HG02852 (cell line): ENCODE data around the gene WASF2.

Source experiments
- ATAC-seq: cut with Tn5 transposase; IDR thresholded peaks from one replicate; pipeline ENCODE4 v1.9.1; 2021; ENCODE audit warnings: mild to moderate bottlenecking, moderate library complexity; ENCODE audit not compliant: unreplicated experiment

WASF2 gene

GRCh38 chr1:27361044-27361402 is 128.9 kb downstream of the WASF2 start:
- ATAC-seq = no peak

DNA sequence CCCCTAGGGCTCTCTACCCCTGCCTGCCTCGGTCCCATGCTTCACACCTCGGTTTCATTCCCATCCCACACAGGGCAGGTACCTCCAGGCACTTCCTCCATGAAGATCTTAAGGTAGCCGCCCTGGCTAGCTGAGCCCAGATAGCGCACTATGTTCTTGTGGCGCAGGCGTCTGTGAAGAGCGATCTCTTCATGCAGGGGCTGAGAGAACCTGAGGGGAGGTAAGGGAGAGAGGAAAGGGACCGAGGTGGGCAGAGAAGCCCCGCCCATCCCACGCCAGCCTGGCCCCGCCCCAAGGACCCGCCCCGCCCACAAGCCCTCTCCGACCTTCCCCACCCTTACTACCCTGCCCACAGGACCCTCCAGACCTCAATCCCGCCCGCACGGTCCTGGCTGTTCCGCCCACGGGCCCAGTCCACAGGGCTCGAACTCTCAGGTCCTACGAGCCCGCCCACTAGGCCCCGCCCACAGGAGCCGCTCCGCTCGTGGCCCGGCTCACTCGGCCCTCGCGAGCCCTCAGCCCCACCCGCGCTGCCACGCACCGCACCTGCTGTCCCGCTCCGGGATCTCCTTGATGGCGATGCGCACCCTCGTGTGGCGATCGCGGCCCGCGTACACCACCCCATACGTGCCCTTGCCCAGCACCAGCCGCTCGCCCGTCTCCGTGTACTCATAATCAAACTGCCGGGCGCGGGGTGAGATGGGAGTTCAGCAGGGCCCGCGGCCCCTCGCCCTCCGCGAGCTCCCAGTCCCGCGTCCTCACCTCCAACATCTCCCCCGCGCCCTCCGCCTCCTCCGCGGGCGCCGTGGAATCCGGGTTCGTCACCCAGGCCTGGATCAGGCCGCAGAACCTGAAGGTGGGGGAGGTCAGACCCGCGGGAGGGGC is 129.6 kb downstream of the WASF2 start:
- ATAC-seq = no peak

GRCh38 chr1:27359822-27360158 is 130.2 kb downstream of the WASF2 start:
- no peak for ATAC-seq

DNA sequence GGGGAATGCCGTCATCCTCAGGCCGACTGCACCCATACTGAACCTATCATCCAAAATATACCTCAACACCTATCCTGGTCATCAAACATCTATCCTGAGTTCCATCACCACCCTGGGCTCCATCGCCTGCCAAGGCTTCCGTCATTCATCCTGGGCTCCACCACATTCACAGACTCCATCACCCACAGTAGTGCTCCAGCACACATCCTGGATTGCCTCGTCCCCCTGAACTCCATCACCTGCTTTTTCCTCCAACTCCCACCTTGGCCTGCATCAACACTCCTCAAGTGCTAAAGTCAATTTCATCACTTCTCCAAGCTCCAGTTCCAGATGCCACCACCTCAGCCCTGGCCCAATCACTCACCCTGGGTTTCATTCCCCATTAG is 131.0 kb downstream of the WASF2 start:
- ATAC-seq = no peak

DNA sequence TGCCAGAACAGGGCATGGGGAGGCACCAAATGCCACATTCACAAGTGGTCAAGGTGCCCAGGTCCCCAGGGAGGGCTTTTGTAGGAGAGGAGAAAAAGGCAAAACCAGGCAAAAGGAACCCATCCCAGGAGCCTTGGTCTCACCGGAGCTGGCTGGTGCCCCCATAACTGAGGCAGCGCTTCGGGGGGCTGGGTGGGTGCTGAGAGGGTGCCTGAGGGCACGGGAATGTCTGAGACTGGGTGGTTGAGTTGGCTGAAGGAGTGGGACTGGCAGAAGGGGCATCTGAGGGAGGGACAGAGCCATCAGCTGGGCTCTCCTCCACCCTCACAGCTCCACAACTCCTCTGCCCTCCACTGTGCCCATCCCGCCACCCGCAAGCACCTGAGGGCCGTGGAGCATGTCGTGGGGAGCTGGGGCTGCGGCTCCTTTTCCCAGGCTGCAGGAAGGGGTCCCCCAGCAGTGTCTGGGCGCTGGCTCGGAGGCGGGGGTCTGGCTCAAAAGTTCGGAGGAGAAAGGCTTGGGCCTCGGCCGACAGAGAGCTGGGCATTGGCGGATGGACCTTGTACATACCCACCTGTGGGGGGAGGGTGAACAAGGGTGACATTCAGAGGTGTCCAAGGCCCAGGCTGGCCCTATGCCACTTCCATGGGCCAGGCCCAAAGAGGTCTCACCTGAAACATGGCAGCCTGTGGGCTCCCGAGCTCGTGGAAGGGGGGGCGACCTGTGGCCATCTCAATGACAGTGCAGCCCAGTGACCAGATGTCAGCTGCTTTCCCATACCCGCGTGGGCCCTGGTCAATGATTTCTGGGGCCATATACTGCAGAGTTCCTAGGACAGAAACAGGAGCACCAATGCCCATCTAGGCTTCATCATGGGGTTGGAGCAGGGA is 131.7 kb downstream of the WASF2 start:
- ATAC-seq = no peak

DNA sequence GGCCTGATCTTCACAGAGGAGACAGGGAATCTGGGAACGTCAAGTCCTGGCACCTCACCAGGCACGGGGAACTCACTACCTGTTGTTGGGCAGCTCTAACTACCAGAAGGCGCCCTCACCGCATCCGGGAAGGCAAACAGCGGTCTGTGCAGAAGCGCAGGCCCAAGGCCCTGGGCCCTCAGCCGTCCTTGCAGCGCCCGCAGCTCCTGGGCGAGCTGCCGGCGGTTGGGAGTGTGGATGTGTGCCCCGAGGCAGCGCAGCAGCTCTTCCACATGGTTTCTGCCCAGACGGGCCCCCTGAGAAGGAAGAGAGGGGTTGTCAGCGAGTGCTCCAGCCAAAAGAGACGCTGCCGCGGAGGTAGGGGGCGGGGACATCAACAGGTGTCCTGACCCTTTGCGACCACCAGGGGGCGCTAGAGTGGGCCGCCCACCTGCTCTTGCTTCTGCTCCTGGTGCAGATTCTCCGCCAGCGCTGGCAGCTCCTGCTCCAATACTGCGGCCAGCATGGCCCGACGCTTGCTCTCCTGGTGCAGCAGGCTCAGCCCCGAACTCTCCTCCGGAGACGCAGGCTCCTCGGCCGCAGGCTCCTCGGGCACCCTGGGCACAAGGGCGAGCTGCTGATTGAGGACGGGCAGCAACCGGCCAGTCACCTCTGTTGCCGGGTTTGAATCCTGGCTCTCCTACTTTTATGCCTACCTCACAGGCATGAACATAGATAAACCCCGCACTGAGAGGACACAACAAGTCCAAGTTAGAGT is 132.5 kb downstream of the WASF2 start:
- no peak for ATAC-seq

DNA sequence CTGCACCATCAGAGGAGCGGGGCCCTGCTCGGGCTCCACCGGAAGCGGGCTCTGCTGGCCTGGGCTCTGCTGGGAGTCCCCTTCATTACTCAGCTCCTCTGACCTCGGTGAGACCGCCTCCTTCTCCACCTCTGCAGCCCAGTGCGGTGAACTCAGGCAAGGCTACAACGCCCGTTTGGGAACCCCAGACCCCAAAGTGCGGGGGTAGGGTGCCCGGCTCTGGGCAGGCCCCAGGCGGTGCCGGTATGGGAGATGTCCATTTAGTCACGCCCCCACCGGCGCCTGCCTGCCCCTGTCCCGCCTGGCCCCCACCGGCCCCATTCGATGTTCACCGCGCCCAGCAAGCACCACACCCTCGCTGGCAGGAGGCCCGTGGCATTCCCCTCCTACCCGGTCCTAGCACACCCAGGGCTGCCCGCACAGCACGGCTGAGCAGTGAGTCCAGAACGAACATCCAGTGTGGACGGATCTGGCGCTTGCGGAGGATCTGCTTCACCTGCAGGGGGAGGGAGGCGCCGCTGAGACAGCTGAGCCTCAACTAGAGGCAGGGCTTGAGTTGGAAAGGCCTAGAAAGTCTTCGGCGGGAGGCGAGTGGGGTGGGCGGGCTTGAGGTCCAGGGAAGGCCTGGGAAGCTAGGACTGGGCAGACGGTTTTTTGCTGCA is 133.2 kb downstream of the WASF2 start:
- ATAC-seq = no peak

GRCh38 chr1:27356277-27356618 is 133.7 kb downstream of the WASF2 start:
- no peak for ATAC-seq

GRCh38 chr1:27355683-27356082 is 134.3 kb downstream of the WASF2 start:
- no peak for ATAC-seq
